Keratinocyte (primary cell): Measurements from ENCODE around the gene HMG20A. TPM values are rescaled to one million over a fixed set of nuclear protein-coding genes. Genes with fewer than 3 reads are reported as not detected.

ENCODE experiments used
- DNase-seq: peaks from one replicate; pipeline ENCODE4 v3.0.0-alpha.2; 2011; ENCODE audit warnings: low read depth, missing footprints, low spot score
- FAIRE-seq: peaks from 2 replicates; lab custom pipeline; 2011; peaks lifted over from hg19 to GRCh38; lab: Jason Lieb, UNC
- H2AFZ ChIP-seq: 2 replicates; pipeline ENCODE4 v1.6.0; 2012; ENCODE audit warnings: low read length, control low read depth, inconsistent platforms; ENCODE audit not compliant: control insufficient read depth
- H3K27ac ChIP-seq: 2 replicates; pipeline ENCODE4 v1.5.1; 2011; ENCODE audit warnings: low read length; ENCODE audit not compliant: control insufficient read depth, insufficient read depth
- H3K27me3 ChIP-seq: 3 replicates; pipeline ENCODE4 v1.6.0; 2011; ENCODE audit warnings: low read length; ENCODE audit not compliant: control insufficient read depth, insufficient read depth; ENCODE audit errors: extremely low read depth
- H3K36me3 ChIP-seq, 2 experiments: 2 replicates in 1 of 2; 3 replicates in 1 of 2; pipeline ENCODE4 v1.5.1; 2011; ENCODE audit warnings: low read length in 2 of 2, mild to moderate bottlenecking in 1 of 2; ENCODE audit not compliant: control insufficient read depth in 2 of 2, insufficient read depth in 2 of 2; ENCODE audit errors: extremely low read depth in 1 of 2
- H3K4me1 ChIP-seq: 3 replicates; pipeline ENCODE4 v1.5.1; 2011; ENCODE audit warnings: low read length; ENCODE audit not compliant: control insufficient read depth, insufficient read depth; ENCODE audit errors: extremely low read depth
- H3K4me2 ChIP-seq: 3 replicates; pipeline ENCODE4 v1.6.0; 2011; ENCODE audit warnings: low read depth, low read length; ENCODE audit not compliant: control insufficient read depth, insufficient read depth; ENCODE audit errors: extremely low read depth
- H3K4me3 ChIP-seq, 3 experiments: fragments of 200-600 bp in 1 of 3; sonication (generic) in 1 of 3; 2 replicates in 2 of 3; 3 replicates in 1 of 3; pipeline ENCODE4 v1.5.1; 2011 to 2016; ENCODE audit warnings: low read length in 3 of 3, mild to moderate bottlenecking in 3 of 3, control low read depth in 2 of 3, inconsistent platforms in 1 of 3, low read depth in 1 of 3, mixed read lengths in 1 of 3, mixed run types in 1 of 3, moderate library complexity in 1 of 3; ENCODE audit not compliant: control insufficient read depth in 2 of 3, insufficient read depth in 2 of 3; ENCODE audit errors: extremely low read depth in 1 of 3
- H3K79me2 ChIP-seq: 2 replicates; pipeline ENCODE4 v1.6.0; 2012; ENCODE audit warnings: low read length; ENCODE audit not compliant: control insufficient read depth, insufficient read depth
- H3K9ac ChIP-seq: 3 replicates; pipeline ENCODE4 v1.6.0; 2011; ENCODE audit warnings: low read length; ENCODE audit not compliant: control insufficient read depth, insufficient read depth; ENCODE audit errors: extremely low read depth
- H3K9me1 ChIP-seq: 3 replicates; pipeline ENCODE4 v1.6.0; 2011; ENCODE audit warnings: low read length; ENCODE audit not compliant: control insufficient read depth, insufficient read depth; ENCODE audit errors: extremely low read depth
- H3K9me3 ChIP-seq: 2 replicates; pipeline ENCODE4 v1.5.1; 2012; ENCODE audit warnings: low read depth, low read length; ENCODE audit not compliant: control insufficient read depth
- H4K20me1 ChIP-seq: 3 replicates; pipeline ENCODE4 v1.6.0; 2011; ENCODE audit warnings: low read length; ENCODE audit not compliant: control insufficient read depth, insufficient read depth; ENCODE audit errors: extremely low read depth
- EZH2 ChIP-seq: IDR thresholded peaks from one replicate; pipeline ENCODE4 v1.6.1; 2012; ENCODE audit warnings: inconsistent platforms, mild to moderate bottlenecking, low read length, moderate library complexity
- dilution Hi-C: fragments of 300-500 bp; cut with MboI; formaldehyde crosslinking; loops from one replicate; pipeline ENCODE4 v1.7.0; 2020; ENCODE audit warnings: low sequenced_read_pairs; ENCODE audit not compliant: extremely low pct_ligation_motif_present
- polyA plus RNA-seq, 5 experiments: library from polyadenylated mRNA; depleted of rRNA in 3 of 5; stranded (reverse) in 3 of 5; stranded (forward) in 1 of 5; unstranded in 1 of 5; fragments of >200 nt; gene quantifications; 1 replicate in 1 of 5; 2 replicates in 3 of 5; 3 replicates in 1 of 5; pipeline versions ENCODE4 v1.2.1 to v1.2.3, GENCODE V29; 2011 to 2012; ENCODE audit warnings: missing spikeins in 2 of 5, low read depth in 1 of 5, low replicate concordance in 1 of 5
- TF ChIP-seq, protein P1 (sequence below), 3 experiments: IDR thresholded peaks in 1 of 3; conservative IDR thresholded peaks in 1 of 3; optimal IDR thresholded peaks in 1 of 3; 2 replicates in 2 of 3; 3 replicates in 1 of 3; pipeline versions ENCODE3 to v1.5.1; 2011; ENCODE audit warnings: low read length in 3 of 3, mild to moderate bottlenecking in 3 of 3, moderate library complexity in 2 of 3, control low read depth in 1 of 3, inconsistent platforms in 1 of 3; ENCODE audit not compliant: insufficient read depth in 2 of 3; ENCODE audit errors: extremely low read depth in 1 of 3

Gene HMG20A
- polyA plus RNA-seq, 1 donor (not counting 4 experiments of a cell fraction or from before 2014, with no cell fraction given): 44.6 TPM

DNA sequence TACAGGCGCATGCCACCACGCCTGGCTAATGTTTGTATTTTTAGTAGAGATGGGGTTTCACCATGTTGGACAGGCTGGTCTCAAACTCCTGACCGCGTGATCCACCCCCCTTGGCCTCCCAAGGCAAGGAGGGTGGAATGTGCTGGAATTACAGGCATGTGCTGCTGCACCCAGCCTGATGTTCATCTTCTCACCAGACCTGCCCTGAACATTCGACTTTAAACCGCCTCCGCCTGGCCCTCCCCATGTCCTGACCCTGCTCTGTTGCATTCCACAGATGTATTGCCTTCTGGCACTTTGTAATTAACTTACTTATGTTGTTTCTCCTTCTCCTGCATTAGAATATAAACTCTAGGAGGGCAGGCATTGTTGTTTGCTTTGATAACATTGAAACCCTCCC is 109.9 kb downstream of the HMG20A start:
- Histone ChIP-seq H3K9me1 (no peaks in the 10 kb centered on the region), H3K9ac (no peak overlapping the region), H3K4me1 (peaks cover 2% of the 10 kb centered on the region), H3K27me3 (peaks cover 9% of the 10 kb centered on the region), H3K4me2 (no peak overlapping the region), H3K9me3 (no peaks in the 10 kb centered on the region), H3K79me2 (no peaks in the 10 kb centered on the region), H4K20me1 (no peaks in the 10 kb centered on the region), H3K36me3 (no peaks in the 10 kb centered on the region), H3K27ac (no peak overlapping the region), H2AFZ (no peak overlapping the region), H3K4me3 (no peak overlapping the region)
- TF ChIP-seq EZH2: no peak
- TF ChIP-seq, protein P1, sequence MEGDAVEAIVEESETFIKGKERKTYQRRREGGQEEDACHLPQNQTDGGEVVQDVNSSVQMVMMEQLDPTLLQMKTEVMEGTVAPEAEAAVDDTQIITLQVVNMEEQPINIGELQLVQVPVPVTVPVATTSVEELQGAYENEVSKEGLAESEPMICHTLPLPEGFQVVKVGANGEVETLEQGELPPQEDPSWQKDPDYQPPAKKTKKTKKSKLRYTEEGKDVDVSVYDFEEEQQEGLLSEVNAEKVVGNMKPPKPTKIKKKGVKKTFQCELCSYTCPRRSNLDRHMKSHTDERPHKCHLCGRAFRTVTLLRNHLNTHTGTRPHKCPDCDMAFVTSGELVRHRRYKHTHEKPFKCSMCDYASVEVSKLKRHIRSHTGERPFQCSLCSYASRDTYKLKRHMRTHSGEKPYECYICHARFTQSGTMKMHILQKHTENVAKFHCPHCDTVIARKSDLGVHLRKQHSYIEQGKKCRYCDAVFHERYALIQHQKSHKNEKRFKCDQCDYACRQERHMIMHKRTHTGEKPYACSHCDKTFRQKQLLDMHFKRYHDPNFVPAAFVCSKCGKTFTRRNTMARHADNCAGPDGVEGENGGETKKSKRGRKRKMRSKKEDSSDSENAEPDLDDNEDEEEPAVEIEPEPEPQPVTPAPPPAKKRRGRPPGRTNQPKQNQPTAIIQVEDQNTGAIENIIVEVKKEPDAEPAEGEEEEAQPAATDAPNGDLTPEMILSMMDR (optimal IDR thresholded peaks at IDR 0.05 in 1 of 3, IDR thresholded peaks at IDR 0.05 in 1 of 3, conservative IDR thresholded peaks at IDR 0.05 in 1 of 3; ENCODE audit: extremely low read depth in 1 of 3, insufficient read depth in 2 of 3, low read length in 3 of 3): no peak
- DNase-seq: no peak
- dilution Hi-C loops: no loop called here
- no peak for FAIRE-seq

DNA sequence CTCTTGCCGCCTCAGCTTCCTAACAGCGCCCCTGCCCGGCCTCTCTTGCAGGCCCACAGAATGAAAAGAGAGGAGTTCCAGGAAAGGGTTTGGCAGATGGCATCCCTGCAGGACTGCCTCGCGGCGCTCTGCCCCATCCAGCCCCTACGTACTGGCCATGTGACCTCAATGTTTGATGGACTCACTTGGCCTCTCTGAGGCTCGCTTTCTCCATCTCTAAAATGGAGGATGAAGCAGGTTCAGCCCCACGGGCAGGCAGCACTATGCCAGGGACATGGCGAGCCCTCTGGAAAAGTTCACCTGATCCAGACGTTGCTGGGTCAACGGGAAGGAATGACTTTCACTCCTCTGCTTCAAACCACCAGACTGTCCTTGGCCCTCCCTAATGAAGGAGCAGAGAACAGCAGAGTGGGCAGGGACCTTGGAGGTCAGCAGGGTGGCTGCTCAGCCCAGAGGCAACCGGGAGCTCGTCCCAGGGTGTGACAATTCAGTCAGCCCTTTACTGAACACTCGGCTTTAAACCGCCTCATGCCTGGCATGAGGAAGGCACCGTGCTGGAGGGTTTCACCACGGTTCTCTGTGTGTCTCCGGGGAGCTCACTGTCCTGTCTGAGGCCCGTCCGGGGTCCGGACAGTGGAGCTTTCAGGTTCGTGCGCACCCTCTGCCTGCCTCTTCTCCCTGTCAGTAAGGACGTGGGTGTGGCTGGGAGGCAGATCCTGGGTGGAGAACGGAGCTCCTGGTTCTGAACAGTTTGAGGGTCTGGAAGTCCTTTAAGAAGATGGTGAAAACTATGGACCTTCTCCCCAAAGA is 110.7 kb downstream of the HMG20A start:
- Histone ChIP-seq H3K27ac (no peak overlapping the region), H3K4me1 (peaks cover 2% of the 10 kb centered on the region), H4K20me1 (no peaks in the 10 kb centered on the region), H3K9me3 (no peaks in the 10 kb centered on the region), H3K27me3 (peaks cover 9% of the 10 kb centered on the region), H3K4me3 (no peak overlapping the region), H3K36me3 (no peaks in the 10 kb centered on the region), H2AFZ (no peak overlapping the region), H3K9me1 (no peaks in the 10 kb centered on the region), H3K9ac (no peak overlapping the region), H3K4me2 (no peak overlapping the region), H3K79me2 (no peaks in the 10 kb centered on the region)
- dilution Hi-C loops: no loop called here
- TF ChIP-seq EZH2: no peak
- TF ChIP-seq, protein P1 (optimal IDR thresholded peaks at IDR 0.05 in 1 of 3, IDR thresholded peaks at IDR 0.05 in 1 of 3, conservative IDR thresholded peaks at IDR 0.05 in 1 of 3; ENCODE audit: extremely low read depth in 1 of 3, insufficient read depth in 2 of 3, low read length in 3 of 3): no peak
- DNase-seq: no peak
- no peak for FAIRE-seq
